ENCODE data around the gene COPG1.
A peak's percentile ranks its signal among the peaks of the same experiment; 100 is the strongest.

COPG1 gene

DNA sequence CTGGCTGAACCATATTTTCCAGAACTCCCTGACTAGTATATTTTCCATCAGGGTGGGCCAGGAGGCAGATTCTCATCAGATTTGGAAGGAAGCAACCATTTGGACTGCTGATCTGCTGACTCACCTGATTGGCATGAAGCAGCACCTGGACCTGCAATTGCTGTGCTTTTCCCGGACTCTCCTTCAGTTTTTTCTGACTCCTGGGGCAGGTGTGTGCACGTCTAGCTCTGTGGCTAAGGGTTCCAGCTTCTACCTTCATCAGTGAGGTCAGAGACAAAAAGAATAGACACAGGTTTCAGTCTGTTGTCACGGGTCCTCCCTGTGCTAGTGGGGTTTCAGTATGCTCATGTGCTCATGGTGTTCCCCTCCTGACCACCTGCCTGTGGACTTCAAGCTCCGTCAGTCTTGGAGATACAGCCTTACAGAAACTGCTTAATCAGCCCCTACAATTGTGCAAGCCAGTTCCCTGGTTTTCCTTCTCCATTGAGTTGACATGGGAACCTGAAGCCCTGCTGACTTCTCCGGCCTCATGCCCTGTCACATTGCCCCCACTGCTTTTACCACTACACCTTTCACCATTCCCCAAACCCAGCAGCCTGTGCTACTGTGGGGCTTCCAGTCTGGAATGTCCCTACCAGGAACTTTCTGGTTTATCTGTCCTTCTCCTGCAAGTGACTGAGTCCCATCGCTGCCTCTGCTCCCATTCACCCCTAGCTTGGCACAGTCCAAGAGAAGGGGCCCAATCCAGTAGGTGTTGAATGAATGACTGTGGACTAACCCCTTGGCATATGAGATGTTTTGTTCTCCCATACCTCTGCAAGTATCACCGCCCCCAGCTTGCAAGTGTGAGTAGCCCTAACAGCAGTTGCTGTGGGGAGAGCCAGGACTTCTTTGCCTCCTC lies 61.0 kb downstream of the COPG1 start:
- no peaks in the 10 kb centered on the region for H3K9me3 ChIP-seq (ENCODE audit: severe bottlenecking)
- H3K4me3 ChIP-seq (ENCODE audit: low read depth, low read length): no peak overlapping the region
- H3K36me3 ChIP-seq: peaks cover 16% of the 10 kb centered on the region
- H3K27ac ChIP-seq: no peak overlapping the region
- DNase-seq: no peak
- no peaks in the 10 kb centered on the region for H3K27me3 ChIP-seq (ENCODE audit: insufficient read depth, low read depth, severe bottlenecking)
- TF ChIP-seq, protein P1, sequence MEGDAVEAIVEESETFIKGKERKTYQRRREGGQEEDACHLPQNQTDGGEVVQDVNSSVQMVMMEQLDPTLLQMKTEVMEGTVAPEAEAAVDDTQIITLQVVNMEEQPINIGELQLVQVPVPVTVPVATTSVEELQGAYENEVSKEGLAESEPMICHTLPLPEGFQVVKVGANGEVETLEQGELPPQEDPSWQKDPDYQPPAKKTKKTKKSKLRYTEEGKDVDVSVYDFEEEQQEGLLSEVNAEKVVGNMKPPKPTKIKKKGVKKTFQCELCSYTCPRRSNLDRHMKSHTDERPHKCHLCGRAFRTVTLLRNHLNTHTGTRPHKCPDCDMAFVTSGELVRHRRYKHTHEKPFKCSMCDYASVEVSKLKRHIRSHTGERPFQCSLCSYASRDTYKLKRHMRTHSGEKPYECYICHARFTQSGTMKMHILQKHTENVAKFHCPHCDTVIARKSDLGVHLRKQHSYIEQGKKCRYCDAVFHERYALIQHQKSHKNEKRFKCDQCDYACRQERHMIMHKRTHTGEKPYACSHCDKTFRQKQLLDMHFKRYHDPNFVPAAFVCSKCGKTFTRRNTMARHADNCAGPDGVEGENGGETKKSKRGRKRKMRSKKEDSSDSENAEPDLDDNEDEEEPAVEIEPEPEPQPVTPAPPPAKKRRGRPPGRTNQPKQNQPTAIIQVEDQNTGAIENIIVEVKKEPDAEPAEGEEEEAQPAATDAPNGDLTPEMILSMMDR (IDR thresholded peaks at IDR 0.05; ENCODE audit: low read depth, low read length): no peak

DNA sequence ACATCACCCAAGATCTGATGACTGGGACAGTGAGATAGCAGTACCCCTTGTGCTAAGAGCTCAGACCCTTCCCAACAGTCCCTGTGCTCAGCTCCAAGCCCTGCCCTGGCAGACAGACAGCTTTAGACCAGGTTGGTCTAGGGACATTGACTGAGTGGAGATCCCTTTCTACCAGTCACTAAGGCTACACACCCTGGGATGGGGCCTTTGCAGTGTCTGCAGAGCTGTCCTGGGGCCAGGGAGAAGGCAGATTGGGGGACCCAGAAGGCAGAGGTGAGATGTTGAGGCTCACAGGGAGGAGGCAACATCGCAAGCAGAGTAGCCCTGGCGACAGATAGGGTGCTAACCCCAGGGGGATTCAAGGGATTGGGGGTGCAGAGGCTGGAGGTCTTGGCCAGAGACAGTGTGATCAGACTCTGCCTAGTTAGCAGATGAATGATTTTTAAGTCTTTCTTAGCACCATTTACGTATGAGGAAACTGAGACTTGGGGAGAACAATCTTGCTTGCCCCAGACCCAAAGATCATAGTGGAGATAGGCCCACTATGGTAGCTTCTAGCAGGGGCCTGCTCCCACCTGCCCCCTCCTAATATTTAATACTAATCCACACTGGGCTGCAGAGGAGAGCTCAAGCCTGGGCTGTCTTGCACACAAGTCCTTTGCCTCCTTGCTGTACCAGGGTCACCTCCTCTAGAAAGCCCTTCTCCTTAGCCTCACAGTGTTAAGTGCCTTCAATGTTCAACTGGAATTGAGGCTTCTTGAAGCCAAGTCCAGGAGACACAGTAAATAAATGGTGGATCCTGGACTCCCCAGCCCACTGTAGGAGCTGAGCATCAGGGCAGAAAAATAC lies 61.9 kb downstream of the COPG1 start:
- Histone ChIP-seq H3K4me3 (ENCODE audit: low read depth, low read length) (no peak overlapping the region), H3K9me3 (ENCODE audit: severe bottlenecking) (no peaks in the 10 kb centered on the region), H3K27me3 (ENCODE audit: insufficient read depth, low read depth, severe bottlenecking) (no peaks in the 10 kb centered on the region), H3K36me3 (peaks cover 14% of the 10 kb centered on the region), H3K27ac (no peak overlapping the region)
- TF ChIP-seq, protein P1 (IDR thresholded peaks at IDR 0.05; ENCODE audit: low read depth, low read length): no peak
- DNase-seq: no peak

DNA sequence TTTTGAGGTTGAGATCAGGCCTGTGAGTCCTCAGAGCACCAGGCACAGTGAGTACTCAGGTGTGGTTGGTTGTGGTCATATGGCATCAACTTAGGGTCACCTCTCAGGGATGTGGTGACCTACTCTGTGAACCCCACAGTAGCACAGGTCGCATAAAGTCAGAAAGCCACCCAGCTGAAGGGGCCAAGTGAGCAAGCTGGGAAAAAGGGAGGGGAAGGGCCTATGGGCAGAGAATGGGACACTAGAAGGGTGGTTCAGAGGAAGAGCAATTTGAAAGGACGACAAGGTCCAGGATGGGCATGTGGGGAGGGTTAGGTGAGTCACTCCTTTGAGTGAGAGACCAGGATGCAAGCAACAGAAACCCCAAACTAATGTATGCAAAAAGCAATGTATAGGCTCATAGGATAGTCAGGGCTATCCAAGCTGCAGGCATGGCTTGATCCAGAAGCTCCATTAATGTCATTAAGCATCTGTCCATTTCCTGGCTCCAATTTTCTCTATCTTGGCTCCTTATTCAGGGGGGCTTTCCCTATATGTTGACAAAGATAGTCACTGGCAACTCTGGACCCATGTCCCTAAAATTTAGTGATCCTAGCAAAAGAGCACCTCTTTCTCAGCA lies 62.7 kb downstream of the COPG1 start:
- Histone ChIP-seq H3K27me3 (ENCODE audit: insufficient read depth, low read depth, severe bottlenecking) (no peaks in the 10 kb centered on the region), H3K27ac (no peak overlapping the region), H3K4me3 (ENCODE audit: low read depth, low read length) (no peak overlapping the region), H3K9me3 (ENCODE audit: severe bottlenecking) (no peaks in the 10 kb centered on the region), H3K36me3 (peaks cover 14% of the 10 kb centered on the region)
- no peak for DNase-seq
- TF ChIP-seq, protein P1 (IDR thresholded peaks at IDR 0.05; ENCODE audit: low read depth, low read length): no peak

DNA sequence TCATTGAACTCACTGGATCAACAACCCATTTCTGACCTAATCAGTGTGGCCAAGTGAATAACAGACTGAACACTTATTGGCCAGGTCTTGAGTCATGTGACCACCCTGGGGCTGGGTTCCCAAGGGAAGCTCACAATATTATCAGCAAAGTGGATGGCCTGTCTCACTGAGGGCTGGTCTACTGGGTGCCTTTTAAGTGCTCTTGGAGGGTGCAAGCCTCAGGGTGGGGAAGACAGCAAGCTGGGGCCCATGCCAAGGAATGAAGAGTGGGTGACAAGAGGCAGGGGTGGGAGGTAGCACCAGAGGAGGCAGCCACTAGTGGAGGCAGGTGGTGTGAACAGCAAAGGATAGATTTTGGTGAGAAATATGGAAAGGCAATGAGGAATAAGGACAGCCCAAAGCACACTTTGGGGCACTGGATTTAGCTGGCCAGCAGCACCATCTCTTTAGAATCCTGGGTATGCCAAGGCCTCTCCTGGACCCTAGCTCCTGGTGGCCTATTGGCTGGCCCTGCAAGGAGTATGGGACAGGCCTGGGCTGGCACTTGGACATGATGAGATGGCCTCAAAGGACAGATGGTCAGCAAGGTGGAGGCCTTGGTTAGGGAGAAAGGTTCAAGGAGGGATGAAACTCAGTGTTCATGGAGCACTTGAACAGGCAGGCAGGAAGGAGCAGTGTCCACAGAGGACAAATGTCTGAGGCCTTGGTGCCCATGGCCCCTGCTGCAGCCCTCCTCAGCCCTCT lies 63.4 kb downstream of the COPG1 start:
- DNase-seq: peak; percentile 25
- TF ChIP-seq, protein P1 (IDR thresholded peaks at IDR 0.05; ENCODE audit: low read depth, low read length): no peak
- H3K9me3 ChIP-seq (ENCODE audit: severe bottlenecking): no peaks in the 10 kb centered on the region
- H3K27me3 ChIP-seq (ENCODE audit: insufficient read depth, low read depth, severe bottlenecking): no peaks in the 10 kb centered on the region
- H3K27ac ChIP-seq: no peak overlapping the region
- no peak overlapping the region for H3K4me3 ChIP-seq (ENCODE audit: low read depth, low read length)
- H3K36me3 ChIP-seq: peaks cover 14% of the 10 kb centered on the region

DNA sequence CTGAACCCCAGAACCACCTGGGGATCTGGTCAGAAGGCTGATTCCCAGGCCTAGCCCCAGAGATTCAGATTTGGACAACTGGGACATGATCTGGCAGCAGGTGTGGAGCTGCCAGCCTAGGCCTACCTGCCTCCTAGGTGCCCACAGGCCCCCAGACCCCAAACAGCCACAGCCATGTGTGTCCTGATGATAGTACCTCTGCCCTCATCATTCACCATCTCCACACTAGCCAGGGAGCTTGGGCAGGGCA lies 63.9 kb downstream of the COPG1 start:
- Histone ChIP-seq H3K36me3 (peaks cover 14% of the 10 kb centered on the region), H3K27ac (no peak overlapping the region), H3K4me3 (ENCODE audit: low read depth, low read length) (no peak overlapping the region), H3K27me3 (ENCODE audit: insufficient read depth, low read depth, severe bottlenecking) (no peaks in the 10 kb centered on the region), H3K9me3 (ENCODE audit: severe bottlenecking) (no peaks in the 10 kb centered on the region)
- DNase-seq: peak; percentile 33
- TF ChIP-seq, protein P1 (IDR thresholded peaks at IDR 0.05; ENCODE audit: low read depth, low read length): no peak

Data from WERI-Rb-1 (cell line).